Osteoblast (primary cell): ENCODE measurements around the gene EML5. TPM values are rescaled to one million over a fixed set of nuclear protein-coding genes. Genes with fewer than 3 reads are reported as not detected.

Source experiments
- DNase-seq: peaks from one replicate; pipeline ENCODE4 v3.0.0; 2011; ENCODE audit warnings: low spot score, mixed read lengths; ENCODE audit not compliant: insufficient read length; ENCODE audit errors: missing footprints
- H2AFZ ChIP-seq: 2 replicates; pipeline ENCODE4 v1.6.0; 2011; ENCODE audit warnings: mild to moderate bottlenecking, low read length
- H3K27ac ChIP-seq: 2 replicates; pipeline ENCODE4 v1.5.1; 2011; ENCODE audit warnings: mild to moderate bottlenecking, low read depth, low read length, moderate library complexity
- H3K27me3 ChIP-seq: 2 replicates; pipeline ENCODE4 v1.6.0; 2012; ENCODE audit warnings: mild to moderate bottlenecking, control low read depth, inconsistent platforms, low read length, moderate library complexity; ENCODE audit not compliant: insufficient read depth
- H3K36me3 ChIP-seq: 2 replicates; pipeline ENCODE4 v1.5.1; 2011; ENCODE audit warnings: mild to moderate bottlenecking, low read length, control low read depth, moderate library complexity; ENCODE audit not compliant: insufficient read depth
- H3K4me1 ChIP-seq: 2 replicates; pipeline ENCODE4 v1.5.1; 2011; ENCODE audit warnings: mild to moderate bottlenecking, low read length, control low read depth, moderate library complexity; ENCODE audit not compliant: insufficient read depth
- H3K4me2 ChIP-seq: 2 replicates; pipeline ENCODE4 v1.6.0; 2011; ENCODE audit warnings: mild to moderate bottlenecking, low read length; ENCODE audit not compliant: insufficient read depth
- H3K4me3 ChIP-seq: fragments of 200-600 bp; sonication (generic); 3 replicates; pipeline ENCODE4 v1.5.1; 2012; ENCODE audit warnings: mild to moderate bottlenecking, low read length, inconsistent platforms; ENCODE audit not compliant: insufficient read depth
- H3K79me2 ChIP-seq: 2 replicates; pipeline ENCODE4 v1.6.0; 2012; ENCODE audit warnings: mild to moderate bottlenecking, low read length, control low read depth, inconsistent platforms; ENCODE audit not compliant: insufficient read depth
- H3K9me3 ChIP-seq: 2 replicates; pipeline ENCODE4 v1.5.1; 2011; ENCODE audit warnings: low read depth, low read length, control low read depth
- H4K20me1 ChIP-seq: 2 replicates; pipeline ENCODE4 v1.6.0; 2012; ENCODE audit warnings: mild to moderate bottlenecking, low read length, control low read depth; ENCODE audit not compliant: insufficient read depth
- total RNA-seq: library from RNA; depleted of rRNA; stranded (reverse); fragments of >200 nt; gene quantifications from 2 replicates; pipeline ENCODE4 v1.2.3, GENCODE V29; 2012
- TF ChIP-seq, protein P1 (sequence below): IDR thresholded peaks from 2 replicates; pipeline ENCODE4 v1.5.1; 2011; ENCODE audit warnings: mild to moderate bottlenecking, low read depth, low read length, moderate library complexity; ENCODE audit errors: extremely low read depth

The EML5 gene
- total RNA-seq, 1 donor: under 0.01 TPM

DNA sequence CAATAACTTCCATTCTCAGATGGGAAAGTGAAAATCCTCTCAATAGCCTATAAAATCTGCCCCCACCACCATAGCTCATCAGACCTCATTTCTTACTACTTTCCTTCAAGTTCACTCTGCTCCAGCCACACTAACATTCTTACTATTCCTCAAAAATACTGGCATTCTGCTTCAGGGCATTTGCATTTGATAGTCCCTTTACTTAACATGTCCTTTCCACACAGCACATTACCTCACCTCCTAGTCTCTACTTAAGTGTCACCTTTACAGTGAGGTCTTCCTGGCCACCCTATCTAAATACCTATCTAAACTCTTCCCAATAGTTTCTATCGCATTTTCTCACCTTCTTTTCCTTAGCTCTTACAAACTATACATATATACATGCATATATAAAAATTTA, 6.8 kb downstream of the EML5 start:
- Histone ChIP-seq H4K20me1 (no peaks in the 10 kb centered on the region), H3K36me3 (no peaks in the 10 kb centered on the region), H3K4me1 (no peaks in the 10 kb centered on the region), H3K27me3 (peaks cover 13% of the 10 kb centered on the region), H3K9me3 (no peaks in the 10 kb centered on the region), H3K4me3 (no peak overlapping the region), H3K79me2 (no peaks in the 10 kb centered on the region), H3K4me2 (no peak overlapping the region), H2AFZ (no peak overlapping the region), H3K27ac (no peak overlapping the region)
- TF ChIP-seq, protein P1, sequence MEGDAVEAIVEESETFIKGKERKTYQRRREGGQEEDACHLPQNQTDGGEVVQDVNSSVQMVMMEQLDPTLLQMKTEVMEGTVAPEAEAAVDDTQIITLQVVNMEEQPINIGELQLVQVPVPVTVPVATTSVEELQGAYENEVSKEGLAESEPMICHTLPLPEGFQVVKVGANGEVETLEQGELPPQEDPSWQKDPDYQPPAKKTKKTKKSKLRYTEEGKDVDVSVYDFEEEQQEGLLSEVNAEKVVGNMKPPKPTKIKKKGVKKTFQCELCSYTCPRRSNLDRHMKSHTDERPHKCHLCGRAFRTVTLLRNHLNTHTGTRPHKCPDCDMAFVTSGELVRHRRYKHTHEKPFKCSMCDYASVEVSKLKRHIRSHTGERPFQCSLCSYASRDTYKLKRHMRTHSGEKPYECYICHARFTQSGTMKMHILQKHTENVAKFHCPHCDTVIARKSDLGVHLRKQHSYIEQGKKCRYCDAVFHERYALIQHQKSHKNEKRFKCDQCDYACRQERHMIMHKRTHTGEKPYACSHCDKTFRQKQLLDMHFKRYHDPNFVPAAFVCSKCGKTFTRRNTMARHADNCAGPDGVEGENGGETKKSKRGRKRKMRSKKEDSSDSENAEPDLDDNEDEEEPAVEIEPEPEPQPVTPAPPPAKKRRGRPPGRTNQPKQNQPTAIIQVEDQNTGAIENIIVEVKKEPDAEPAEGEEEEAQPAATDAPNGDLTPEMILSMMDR: no peak
- DNase-seq: no peak

DNA sequence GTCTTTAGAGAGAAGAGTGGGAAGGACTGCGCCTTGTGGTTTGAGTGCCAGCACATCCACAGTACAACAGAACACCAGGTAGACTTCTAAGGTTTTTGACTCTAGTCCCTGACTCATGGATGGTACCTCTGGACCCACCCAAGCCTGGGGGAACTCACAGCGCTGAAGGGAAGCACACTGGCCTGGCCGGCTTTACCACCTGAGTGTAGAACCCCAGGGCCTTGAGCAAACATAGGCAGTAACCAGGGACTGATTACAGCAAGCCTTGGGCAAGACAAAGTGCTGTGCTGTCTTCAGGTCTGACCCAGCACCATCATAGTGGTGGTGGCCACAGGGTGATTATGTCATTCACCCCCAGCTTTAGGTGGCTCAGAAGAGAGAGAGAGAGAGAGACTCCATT, 17.2 kb downstream of the EML5 start:
- no peaks in the 10 kb centered on the region for H3K9me3 ChIP-seq
- H4K20me1 ChIP-seq: no peaks in the 10 kb centered on the region
- H3K79me2 ChIP-seq: no peaks in the 10 kb centered on the region
- H3K27me3 ChIP-seq: no peaks in the 10 kb centered on the region
- no peaks in the 10 kb centered on the region for H3K4me1 ChIP-seq
- H3K36me3 ChIP-seq: no peaks in the 10 kb centered on the region
- H3K27ac ChIP-seq: no peak overlapping the region
- TF ChIP-seq, protein P1: no peak
- H3K4me3 ChIP-seq: no peak overlapping the region
- no peak for DNase-seq
- no peak overlapping the region for H2AFZ ChIP-seq
- no peak overlapping the region for H3K4me2 ChIP-seq

DNA sequence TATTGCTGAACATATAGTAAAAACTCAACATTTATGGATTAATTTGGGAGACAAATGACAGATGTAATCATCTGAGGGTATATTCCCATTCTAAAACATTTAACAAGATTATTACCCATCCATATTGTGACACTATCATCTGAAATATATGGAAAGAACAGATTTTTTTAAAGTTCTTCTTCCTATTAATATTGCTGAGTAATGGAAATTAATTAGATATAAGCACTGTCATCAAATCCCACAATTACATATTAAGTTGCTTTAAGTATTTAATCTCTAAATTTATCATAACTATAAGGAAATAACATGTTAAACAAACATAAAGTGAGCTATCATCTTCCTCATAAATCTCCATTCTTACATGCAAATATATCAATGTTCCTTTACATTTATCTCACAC, 22.0 kb downstream of the EML5 start:
- Histone ChIP-seq H3K4me1 (no peaks in the 10 kb centered on the region), H3K79me2 (no peaks in the 10 kb centered on the region), H3K27me3 (no peaks in the 10 kb centered on the region), H3K9me3 (no peaks in the 10 kb centered on the region), H3K36me3 (no peaks in the 10 kb centered on the region), H3K4me2 (no peak overlapping the region), H2AFZ (no peak overlapping the region), H4K20me1 (no peaks in the 10 kb centered on the region), H3K27ac (no peak overlapping the region), H3K4me3 (no peak overlapping the region)
- TF ChIP-seq, protein P1: no peak
- no peak for DNase-seq

DNA sequence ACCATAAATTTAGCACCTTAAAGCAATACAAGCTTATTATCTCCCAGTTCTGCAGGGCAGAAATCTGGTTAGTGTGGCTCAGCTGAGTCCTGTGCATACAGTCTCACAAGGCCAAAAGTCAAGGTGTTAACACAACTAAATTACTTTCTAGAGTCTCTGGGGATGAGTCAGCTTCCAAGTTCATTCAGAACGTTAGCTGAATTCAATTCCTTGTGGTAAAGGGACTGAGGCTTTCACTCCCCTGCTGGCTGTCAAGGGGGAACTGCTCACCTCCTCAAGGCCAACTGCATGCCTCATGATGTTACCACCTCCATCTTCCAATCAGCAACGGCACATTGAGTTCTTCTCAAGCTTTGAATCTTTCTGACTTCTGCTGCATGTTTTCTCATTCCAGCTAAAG, 27.6 kb downstream of the EML5 start:
- Histone ChIP-seq H3K4me3 (no peak overlapping the region), H2AFZ (no peak overlapping the region), H3K79me2 (no peaks in the 10 kb centered on the region), H4K20me1 (no peaks in the 10 kb centered on the region), H3K27me3 (no peaks in the 10 kb centered on the region), H3K4me1 (no peaks in the 10 kb centered on the region), H3K27ac (no peak overlapping the region), H3K36me3 (no peaks in the 10 kb centered on the region), H3K4me2 (no peak overlapping the region), H3K9me3 (no peaks in the 10 kb centered on the region)
- no peak for DNase-seq
- TF ChIP-seq, protein P1: no peak
